NCI-H510A treated with DMSO at 0.1 percent for 48 hours (cell line): ENCODE data around the gene KICS2.
A peak's percentile ranks its signal among the peaks of the same experiment; 100 is the strongest.
"Not testable (repeated sequence)": the region's sequence is repeated elsewhere in the genome, so short reads cannot be mapped to it uniquely, and the experiment has no call there.

Source experiments
- DNase-seq: peaks from one replicate; lab custom pipeline; 2025; lab: John Stamatoyannopoulos, UW

KICS2 gene

GRCh38 chr12:64216239-64216638, 5.9 kb downstream of the KICS2 start:
- no peak for DNase-seq

- DNase-seq = no peak
These were observed 9.9 kb downstream of the KICS2 start for GRCh38 chr12:64212119-64212746.

GRCh38 chr12:64207453-64207852, 14.6 kb downstream of the KICS2 start:
- DNase-seq = no peak

- DNase-seq = no peak
These were observed 16.6 kb downstream of the KICS2 start for GRCh38 chr12:64205542-64205941.

GRCh38 chr12:64203775-64204174, 18.3 kb downstream of the KICS2 start:
- DNase-seq = no peak

GRCh38 chr12:64203036-64203435, 19.1 kb downstream of the KICS2 start:
- DNase-seq = no peak

- not testable (repeated sequence) for DNase-seq
These were observed 26.3 kb downstream of the KICS2 start for GRCh38 chr12:64195841-64196240.

- DNase-seq = no peak
These were observed 27.6 kb downstream of the KICS2 start for GRCh38 chr12:64194333-64195149.

GRCh38 chr12:64193931-64194330, 28.2 kb downstream of the KICS2 start:
- DNase-seq = no peak

- no peak for DNase-seq
These were observed 29.3 kb downstream of the KICS2 start for GRCh38 chr12:64192644-64193444.

GRCh38 chr12:64190140-64190539, 32.0 kb downstream of the KICS2 start:
- no peak for DNase-seq

GRCh38 chr12:64189530-64189929, 32.6 kb downstream of the KICS2 start:
- DNase-seq = no peak

GRCh38 chr12:64187794-64188193, 34.3 kb downstream of the KICS2 start:
- DNase-seq = no peak

GRCh38 chr12:64187370-64187769, 34.7 kb downstream of the KICS2 start:
- no peak for DNase-seq

- no peak for DNase-seq
These were observed 35.3 kb downstream of the KICS2 start for GRCh38 chr12:64186789-64187188.

GRCh38 chr12:64184216-64184615, 37.9 kb downstream of the KICS2 start:
- no peak for DNase-seq

- DNase-seq = peak; percentile 72
These were observed 40.4 kb downstream of the KICS2 start for GRCh38 chr12:64181430-64182291.

GRCh38 chr12:64180951-64181350, 41.1 kb downstream of the KICS2 start:
- DNase-seq = no peak

GRCh38 chr12:64178122-64178521, 44.0 kb downstream of the KICS2 start:
- no peak for DNase-seq

- DNase-seq = no peak
These were observed 45.1 kb downstream of the KICS2 start for GRCh38 chr12:64177001-64177400.

- DNase-seq = no peak
These were observed 46.7 kb downstream of the KICS2 start for GRCh38 chr12:64175254-64175945.
